ENCODE data around the gene STPG1.

Gene STPG1

GRCh38 chr1:24339996-24340395 lies 73.6 kb downstream of the STPG1 start:
- DNase-seq: no peak

- no peak for DNase-seq
Measured at GRCh38 chr1:24338447-24338846, 75.1 kb downstream of the STPG1 start.

GRCh38 chr1:24337455-24337854 lies 76.1 kb downstream of the STPG1 start:
- DNase-seq: no peak

- DNase-seq: no peak
Measured at GRCh38 chr1:24336075-24336474, 77.5 kb downstream of the STPG1 start.

GRCh38 chr1:24331961-24332673 lies 81.5 kb downstream of the STPG1 start:
- DNase-seq: no peak

GRCh38 chr1:24329797-24330543 lies 83.6 kb downstream of the STPG1 start:
- DNase-seq: no peak

GRCh38 chr1:24329331-24329730 lies 84.3 kb downstream of the STPG1 start:
- no peak for DNase-seq

- no peak for DNase-seq
Measured at GRCh38 chr1:24327891-24328290, 85.7 kb downstream of the STPG1 start.

- DNase-seq: no peak
Measured at GRCh38 chr1:24327486-24327885, 86.1 kb downstream of the STPG1 start.

GRCh38 chr1:24325587-24326449 lies 87.8 kb downstream of the STPG1 start:
- no peak for DNase-seq

- no peak for DNase-seq
Measured at GRCh38 chr1:24324903-24325302, 88.7 kb downstream of the STPG1 start.

GRCh38 chr1:24323281-24323680 lies 90.3 kb downstream of the STPG1 start:
- DNase-seq: peak; percentile 39

- DNase-seq: no peak
Measured at GRCh38 chr1:24322470-24323177, 91.0 kb downstream of the STPG1 start.

GRCh38 chr1:24321697-24322469 lies 91.7 kb downstream of the STPG1 start:
- DNase-seq: peak; percentile 37

- no peak for DNase-seq
Measured at GRCh38 chr1:24321126-24321525, 92.5 kb downstream of the STPG1 start.

- no peak for DNase-seq
Measured at GRCh38 chr1:24319962-24320361, 93.6 kb downstream of the STPG1 start.

GRCh38 chr1:24319312-24319863 lies 94.2 kb downstream of the STPG1 start, which contains the start of gene GRHL3:
GRHL3 (plus strand) TSS chr1:24319357; CDS start chr1:24319552, 195 bp downstream.
- peak; percentile 97 for DNase-seq

- DNase-seq: no peak
Measured at GRCh38 chr1:24318615-24319311, 94.8 kb downstream of the STPG1 start.

GRCh38 chr1:24317956-24318614 lies 95.5 kb downstream of the STPG1 start:
- DNase-seq: peak; percentile 18

GRCh38 chr1:24317081-24317480 lies 96.5 kb downstream of the STPG1 start:
- no peak for DNase-seq

Data from NCI-H510A treated with DMSO at 0.1 percent for 48 hours (cell line).